Peyer's patch (tissue), 4 donors: ENCODE measurements around the gene SNRPA.

Source experiments
- CTCF ChIP-seq, 6 experiments: fragments of 450-650 bp in 4 of 6; fragments of 200-600 bp in 2 of 6; sonication (generic) in 1 of 6; IDR thresholded peaks; one replicate each; pipeline ENCODE4 v1.5.1; 2017 to 2019; ENCODE audit warnings: antibody characterized with exemption in 6 of 6, mild to moderate bottlenecking in 3 of 6, moderate library complexity in 1 of 6
- POLR2A ChIP-seq, 2 donors: fragments of 450-650 bp; IDR thresholded peaks; one replicate each; pipeline ENCODE4 v1.5.1; 2017; ENCODE audit warnings: antibody characterized with exemption in 2 of 2, mild to moderate bottlenecking in 2 of 2, moderate library complexity in 2 of 2

GRCh38 chr19:40713939-40714338 lies 37.1 kb upstream of the SNRPA start:
- no peak for TF ChIP-seq CTCF (IDR thresholded peaks at IDR 0.05)
- TF ChIP-seq POLR2A (IDR thresholded peaks at IDR 0.05): no peak
